H1 (cell line): ENCODE data around the gene IL16. TPM values are rescaled to one million over a fixed set of nuclear protein-coding genes. Genes with fewer than 3 reads are reported as not detected.

Experiments used
- CTCF ChIA-PET: fragments of 300-600 bp; sonication (Branson Sonifier 250); formaldehyde crosslinking; loops from one replicate; lab custom pipeline; 2021; ENCODE audit not compliant: partially characterized antibody; lab: Charles Lee
- POLR2A ChIA-PET: fragments of 300-600 bp; sonication (Branson Sonifier 250); formaldehyde crosslinking; loops from one replicate; lab custom pipeline; 2021; ENCODE audit warnings: inconsistent platforms; ENCODE audit not compliant: partially characterized antibody; lab: Charles Lee
- DNase-seq, 2 experiments: peaks; one replicate each; pipeline versions ENCODE4 v3.0.0 to v3.0.0-alpha.2; 2010 to 2022; ENCODE audit warnings: low spot score in 2 of 2, low read depth in 1 of 2, mixed read lengths in 1 of 2
- FAIRE-seq: peaks from 2 replicates; lab custom pipeline; 2011; peaks lifted over from hg19 to GRCh38; lab: Jason Lieb, UNC
- H2AFZ ChIP-seq: 2 replicates; pipeline ENCODE4 v1.8.1; 2012; ENCODE audit warnings: low read length, inconsistent platforms
- H2AK5ac ChIP-seq: 2 replicates; pipeline ENCODE4 v1.6.1; 2013; ENCODE audit warnings: low read depth, low read length
- H2BK120ac ChIP-seq: replicated peaks from 2 replicates; pipeline ENCODE3; 2013; ENCODE audit warnings: low read depth, low read length, inconsistent platforms
- H2BK12ac ChIP-seq: 2 replicates; pipeline ENCODE4 v1.6.1; 2013; ENCODE audit warnings: low read depth, low read length
- H2BK15ac ChIP-seq: 2 replicates; pipeline ENCODE4 v1.6.1; 2013; ENCODE audit warnings: low read length
- H2BK20ac ChIP-seq: 2 replicates; pipeline ENCODE4 v1.6.1; 2013; ENCODE audit warnings: low read length
- H2BK5ac ChIP-seq: 2 replicates; pipeline ENCODE4 v1.6.1; 2013; ENCODE audit warnings: low read depth, low read length
- H3K14ac ChIP-seq: 2 replicates; pipeline ENCODE4 v1.6.1; 2013; ENCODE audit warnings: inconsistent platforms; ENCODE audit not compliant: insufficient read length
- H3K18ac ChIP-seq: 2 replicates; pipeline ENCODE4 v1.6.1; 2013; ENCODE audit warnings: low read length; ENCODE audit errors: extremely low read depth
- H3K23ac ChIP-seq: 2 replicates; pipeline ENCODE4 v1.6.1; 2013; ENCODE audit warnings: inconsistent platforms; ENCODE audit not compliant: insufficient read length
- H3K23me2 ChIP-seq: 2 replicates; pipeline ENCODE4 v1.6.1; 2013; ENCODE audit warnings: low read depth, low read length
- H3K27ac ChIP-seq: 2 replicates; pipeline ENCODE4 v1.6.1; 2011; ENCODE audit warnings: low read depth, low read length, inconsistent platforms
- H3K27me3 ChIP-seq, 4 experiments: replicated peaks in 1 of 4; 1 replicate in 1 of 4; 2 replicates in 3 of 4; pipeline versions ENCODE4 v1.6.1 to v1.8.1; 2011 to 2013; ENCODE audit warnings: low read length in 3 of 4, mild to moderate bottlenecking in 3 of 4, inconsistent platforms in 2 of 4, mixed read lengths in 2 of 4, moderate library complexity in 1 of 4; ENCODE audit not compliant: control insufficient read depth in 3 of 4, insufficient read depth in 3 of 4; ENCODE audit errors: extremely low read depth in 1 of 4
- H3K36me3 ChIP-seq, 4 experiments: 2 replicates each; pipeline versions ENCODE4 v1.6.1 to v1.8.1; 2011 to 2013; ENCODE audit warnings: mild to moderate bottlenecking in 4 of 4, low read length in 3 of 4, moderate library complexity in 2 of 4, control low read depth in 1 of 4, inconsistent platforms in 1 of 4; ENCODE audit not compliant: insufficient read depth in 4 of 4, control insufficient read depth in 2 of 4
- H3K4ac ChIP-seq: replicated peaks from 2 replicates; pipeline ENCODE3; 2013; ENCODE audit warnings: low read length, low read depth, mixed read lengths, inconsistent platforms; ENCODE audit not compliant: insufficient read length
- H3K4me1 ChIP-seq, 4 experiments: replicated peaks in 1 of 4; 1 replicate in 1 of 4; 2 replicates in 3 of 4; pipeline versions ENCODE4 v1.6.1 to v1.8.1; 2011 to 2013; ENCODE audit warnings: low read length in 3 of 4, inconsistent platforms in 2 of 4, mixed read lengths in 1 of 4; ENCODE audit not compliant: insufficient read depth in 4 of 4, control insufficient read depth in 3 of 4
- H3K4me2 ChIP-seq, 2 experiments: 2 replicates each; pipeline versions ENCODE4 v1.6.1 to v1.8.1; 2011 to 2013; ENCODE audit warnings: low read depth in 2 of 2, low read length in 2 of 2, control low read depth in 1 of 2, inconsistent platforms in 1 of 2, mild to moderate bottlenecking in 1 of 2; ENCODE audit not compliant: insufficient read depth in 1 of 2
- H3K4me3 ChIP-seq, 4 experiments: fragments of 200-600, 300-600 bp in 1 of 4; sonication (generic), shearing (Covaris generic), sonication (Bioruptor Twin) in 1 of 4; 2 replicates each; pipeline versions ENCODE4 v1.5.1 to v1.8.1; 2011 to 2016; ENCODE audit warnings: low read length in 4 of 4, low read depth in 3 of 4, control low read depth in 2 of 4, inconsistent platforms in 2 of 4, mild to moderate bottlenecking in 2 of 4, mixed read lengths in 1 of 4, moderate library complexity in 1 of 4; ENCODE audit not compliant: insufficient read depth in 2 of 4; ENCODE audit errors: extremely low read depth in 1 of 4
- H3K56ac ChIP-seq: replicated peaks from 2 replicates; pipeline ENCODE3; 2013; ENCODE audit warnings: low read depth, mild to moderate bottlenecking, mixed read lengths, low read length, inconsistent platforms; ENCODE audit not compliant: insufficient read length
- H3K79me1 ChIP-seq: 2 replicates; pipeline ENCODE4 v1.6.1; 2013; ENCODE audit warnings: low read depth, low read length, control low read depth
- H3K79me2 ChIP-seq, 2 experiments: 2 replicates each; pipeline versions ENCODE4 v1.6.1 to v1.8.1; 2012 to 2013; ENCODE audit warnings: low read length in 2 of 2, mild to moderate bottlenecking in 2 of 2, inconsistent platforms in 1 of 2; ENCODE audit not compliant: insufficient read depth in 2 of 2, control insufficient read depth in 1 of 2
- H3K9ac ChIP-seq, 4 experiments: replicated peaks in 1 of 4; 1 replicate in 1 of 4; 2 replicates in 3 of 4; pipeline versions ENCODE4 v1.6.1 to v1.8.1; 2011 to 2013; ENCODE audit warnings: low read depth in 3 of 4, low read length in 3 of 4, control low read depth in 2 of 4, mild to moderate bottlenecking in 2 of 4, moderate library complexity in 2 of 4, inconsistent platforms in 1 of 4; ENCODE audit errors: extremely low read depth in 1 of 4
- H3K9me3 ChIP-seq, 2 experiments: 2 replicates each; pipeline versions ENCODE4 v1.6.1 to v1.8.1; 2012 to 2013; ENCODE audit warnings: mild to moderate bottlenecking in 2 of 2, moderate library complexity in 2 of 2, control low read depth in 1 of 2, inconsistent platforms in 1 of 2, low read depth in 1 of 2, low read length in 1 of 2, mixed read lengths in 1 of 2; ENCODE audit not compliant: insufficient read depth in 2 of 2
- H4K20me1 ChIP-seq, 2 experiments: replicated peaks in 1 of 2; 2 replicates each; pipeline versions ENCODE3 to v1.8.1; 2011 to 2013; ENCODE audit warnings: inconsistent platforms in 2 of 2, low read length in 2 of 2, mild to moderate bottlenecking in 1 of 2; ENCODE audit not compliant: insufficient read depth in 2 of 2, control insufficient read depth in 1 of 2
- H4K5ac ChIP-seq: 2 replicates; pipeline ENCODE4 v1.6.1; 2013; ENCODE audit warnings: low read length, low read depth, mixed read lengths, inconsistent platforms; ENCODE audit not compliant: insufficient read length
- H4K8ac ChIP-seq: 2 replicates; pipeline ENCODE4 v1.8.0; 2013; ENCODE audit warnings: mild to moderate bottlenecking, moderate library complexity, low read length, inconsistent platforms; ENCODE audit not compliant: insufficient read depth; ENCODE audit errors: extremely low read depth
- H4K91ac ChIP-seq: replicated peaks from 2 replicates; pipeline ENCODE3; 2013; ENCODE audit warnings: low read length, mixed read lengths, inconsistent platforms; ENCODE audit not compliant: insufficient read length
- CEBPB ChIP-seq: IDR thresholded peaks from 2 replicates; pipeline ENCODE4 v1.6.1; 2012; ENCODE audit warnings: low read depth, low read length
- CREB1 ChIP-seq: IDR thresholded peaks from 2 replicates; pipeline ENCODE4 v1.6.1; 2012; ENCODE audit warnings: inconsistent platforms
- GTF2F1 ChIP-seq: IDR thresholded peaks from 2 replicates; pipeline ENCODE4 v1.6.1; 2012; ENCODE audit warnings: low read depth, low read length, improper control_type of control experiment, borderline replicate concordance
- KDM4A ChIP-seq: IDR thresholded peaks from one replicate; pipeline ENCODE4 v1.7.1; 2012; ENCODE audit warnings: low read depth, mild to moderate bottlenecking, moderate library complexity, low read length, inconsistent platforms; ENCODE audit not compliant: severe bottlenecking
- KDM5A ChIP-seq: fragments of 200-600 bp; IDR thresholded peaks from 2 replicates; pipeline ENCODE4 v1.7.1; 2012; ENCODE audit warnings: mild to moderate bottlenecking, low read length, inconsistent platforms, mixed read lengths
- NRF1 ChIP-seq: IDR thresholded peaks from 2 replicates; pipeline ENCODE4 v1.6.1; 2011; ENCODE audit warnings: mild to moderate bottlenecking, low read depth, low read length, improper control_type of control experiment
- PHF8 ChIP-seq: fragments of 200-600 bp; sonication (generic); conservative IDR thresholded peaks from 2 replicates; pipeline ENCODE4 v1.7.1; 2012; ENCODE audit warnings: low read depth, mild to moderate bottlenecking, inconsistent platforms, low read length, moderate library complexity
- RFX5 ChIP-seq: IDR thresholded peaks from 2 replicates; pipeline ENCODE4 v1.6.1; 2011; ENCODE audit warnings: low read depth, low read length, improper control_type of control experiment, borderline replicate concordance
- TAF1 ChIP-seq: IDR thresholded peaks from 2 replicates; pipeline ENCODE4 v1.6.1; 2011; ENCODE audit warnings: mild to moderate bottlenecking, low read depth, low read length
- YY1 ChIP-seq: IDR thresholded peaks from 2 replicates; pipeline ENCODE4 v1.6.1; 2011; ENCODE audit warnings: low read depth, mild to moderate bottlenecking, low read length
- WGBS, 2 experiments: shearing (Covaris generic) in 1 of 2; methylation state at CpG; one replicate each; pipeline versions ENCODE4 v1.1.6 to v1.1.7; 2013 to 2015; ENCODE audit warnings: low lambda C conversion rate in 2 of 2, mixed read lengths in 2 of 2, inconsistent platforms in 1 of 2, low coverage in 1 of 2, missing lambda C conversion rate in 1 of 2; ENCODE audit not compliant: insufficient replicate concordance in 2 of 2, insufficient coverage in 1 of 2, insufficient read length in 1 of 2; ENCODE audit errors: extremely low coverage in 1 of 2, missing lambda C conversion rate in 1 of 2; 5-methylcytosine and 5-hydroxymethylcytosine counted together
- polyA plus RNA-seq, 7 experiments: library from polyadenylated mRNA; depleted of rRNA in 3 of 7; stranded (reverse) in 5 of 7; unstranded in 2 of 7; fragments of >200 nt in 5 of 7; fragments of 200-250 nt in 2 of 7; gene quantifications; 1 replicate in 5 of 7; 2 replicates in 1 of 7; 4 replicates in 1 of 7; pipeline versions ENCODE4 v1.2.1 to v1.2.3, GENCODE V29; 2011 to 2013; ENCODE audit warnings: missing spikeins in 2 of 7, mixed read lengths in 2 of 7
- total RNA-seq: library from RNA; stranded (reverse); fragmentation: NEBNext Ultra II Directional; extraction: Animal tissue kit (Norgen Biotek cat#: 25700); gene quantifications from 2 replicates; pipeline ENCODE4 v1.2.1, GENCODE V29; 2021
- TF ChIP-seq, protein P1 (sequence below): IDR thresholded peaks from 2 replicates; pipeline ENCODE4 v1.6.1; 2011; ENCODE audit warnings: low read length, improper control_type of control experiment
- TF ChIP-seq, protein P2 (sequence below): IDR thresholded peaks from 2 replicates; pipeline ENCODE4 v1.6.1; 2012; ENCODE audit warnings: low read length, inconsistent platforms

Gene IL16
- total and polyA plus RNA-seq, 2 of the 8 experiments (the other 6 are each of a cell fraction or from before 2014, with no cell fraction given), result 0.03 to 0.09 TPM

DNA sequence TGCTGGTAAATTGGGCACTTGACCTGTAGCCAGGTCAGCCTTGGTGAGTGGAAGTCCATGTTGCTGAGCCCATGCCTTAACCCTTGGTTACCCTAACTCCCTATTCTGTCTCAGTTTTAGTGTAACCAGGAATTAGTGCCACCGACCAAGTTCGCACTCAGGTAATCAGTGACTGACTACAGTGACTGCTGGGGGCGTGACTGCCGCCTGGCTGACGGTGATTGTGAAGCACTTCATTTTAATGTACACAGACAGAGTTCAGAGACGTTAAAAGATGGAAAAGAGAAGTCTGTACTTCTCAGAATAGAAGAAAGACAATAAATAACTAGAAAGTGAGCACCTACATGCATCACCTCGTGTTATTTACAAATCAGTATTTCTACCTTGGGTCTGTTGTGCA, 45.3 kb upstream of the IL16 start:
- H2BK15ac ChIP-seq, result no peak overlapping the region
- H3K27ac ChIP-seq, result no peak overlapping the region
- no peak overlapping the region for H3K56ac ChIP-seq
- DNase-seq (no peak), FAIRE-seq (no peak)
- no peak overlapping the region for H2BK20ac ChIP-seq
- no peak overlapping the region for H2BK12ac ChIP-seq
- no peak overlapping the region for H2AK5ac ChIP-seq
- no peaks in the 10 kb centered on the region for H3K36me3 ChIP-seq
- WGBS, 2 experiments, result 84% methylated on average over 7 of the region's 7 CpGs; no CpG with 5 or more reads in 1 of the 2 experiments
- no peaks in the 10 kb centered on the region for H3K23me2 ChIP-seq
- no peaks in the 10 kb centered on the region for H3K27me3 ChIP-seq
- H4K20me1 ChIP-seq, result no peaks in the 10 kb centered on the region
- no peaks in the 10 kb centered on the region for H3K79me2 ChIP-seq
- H3K9me3 ChIP-seq, result no peaks in the 10 kb centered on the region
- no peak overlapping the region for H2BK120ac ChIP-seq
- H3K79me1 ChIP-seq, result no peaks in the 10 kb centered on the region
- no peak overlapping the region for H4K5ac ChIP-seq
- H3K4me2 ChIP-seq, result no peak overlapping the region
- peak overlapping the region; percentile 79; the same call in 1 of the 2 replicates for H2AFZ ChIP-seq
- no peak overlapping the region for H2BK5ac ChIP-seq
- H3K4ac ChIP-seq, result no peak overlapping the region
- no peak overlapping the region for H3K14ac ChIP-seq
- no peak overlapping the region for H3K4me3 ChIP-seq
- no peak overlapping the region for H4K91ac ChIP-seq
- ChIA-PET CTCF (interaction anchor here (0.9 to 11.9 kb wide), 2 partner anchors 36 to 115 kb away, joined by 4 to 162 read pairs; no protein-coding TSS in a partner anchor), POLR2A (interaction anchor here (0.8 kb wide), 1 partner anchor 91 kb away, joined by 3 read pairs; no protein-coding TSS in a partner anchor)
- no peak overlapping the region for H3K18ac ChIP-seq
- no peaks in the 10 kb centered on the region for H3K4me1 ChIP-seq
- H4K8ac ChIP-seq, result no peak overlapping the region
- H3K23ac ChIP-seq, result no peak overlapping the region
- no peak overlapping the region for H3K9ac ChIP-seq
- TF ChIP-seq, protein P1, sequence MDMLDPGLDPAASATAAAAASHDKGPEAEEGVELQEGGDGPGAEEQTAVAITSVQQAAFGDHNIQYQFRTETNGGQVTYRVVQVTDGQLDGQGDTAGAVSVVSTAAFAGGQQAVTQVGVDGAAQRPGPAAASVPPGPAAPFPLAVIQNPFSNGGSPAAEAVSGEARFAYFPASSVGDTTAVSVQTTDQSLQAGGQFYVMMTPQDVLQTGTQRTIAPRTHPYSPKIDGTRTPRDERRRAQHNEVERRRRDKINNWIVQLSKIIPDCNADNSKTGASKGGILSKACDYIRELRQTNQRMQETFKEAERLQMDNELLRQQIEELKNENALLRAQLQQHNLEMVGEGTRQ, result no peak
- TF ChIP-seq PHF8, result no peak
- no peak for TF ChIP-seq CEBPB
- no peak for TF ChIP-seq NRF1
- TF ChIP-seq RFX5, result no peak
- TF ChIP-seq KDM5A, result no peak
- TF ChIP-seq TAF1, result no peak
- TF ChIP-seq, protein P2, sequence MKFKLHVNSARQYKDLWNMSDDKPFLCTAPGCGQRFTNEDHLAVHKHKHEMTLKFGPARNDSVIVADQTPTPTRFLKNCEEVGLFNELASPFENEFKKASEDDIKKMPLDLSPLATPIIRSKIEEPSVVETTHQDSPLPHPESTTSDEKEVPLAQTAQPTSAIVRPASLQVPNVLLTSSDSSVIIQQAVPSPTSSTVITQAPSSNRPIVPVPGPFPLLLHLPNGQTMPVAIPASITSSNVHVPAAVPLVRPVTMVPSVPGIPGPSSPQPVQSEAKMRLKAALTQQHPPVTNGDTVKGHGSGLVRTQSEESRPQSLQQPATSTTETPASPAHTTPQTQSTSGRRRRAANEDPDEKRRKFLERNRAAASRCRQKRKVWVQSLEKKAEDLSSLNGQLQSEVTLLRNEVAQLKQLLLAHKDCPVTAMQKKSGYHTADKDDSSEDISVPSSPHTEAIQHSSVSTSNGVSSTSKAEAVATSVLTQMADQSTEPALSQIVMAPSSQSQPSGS, result no peak
- no peak for TF ChIP-seq YY1
- TF ChIP-seq GTF2F1, result no peak
- no peak for TF ChIP-seq CREB1
- no peak for TF ChIP-seq KDM4A
